Activated CD4-positive, alpha-beta T cell treated with anti-CD3 and anti-CD28 coated beads, Interleukin-2, amount 10 ng/mL, durations not matched to agents 7 days and 5 days (primary cell): ENCODE results near the gene TNFRSF18. TPM values are rescaled to one million over a fixed set of nuclear protein-coding genes. Genes with fewer than 3 reads are reported as not detected.

Experiments
- CTCF ChIA-PET: fragments of 350-600 bp; sonication (Branson Sonifier 250); formaldehyde crosslinking; loops from one replicate; lab custom pipeline; 2021; ENCODE audit warnings: antibody characterized with exemption; lab: Charles Lee
- POLR2A ChIA-PET: fragments of 350-600 bp; sonication (Branson Sonifier 250); formaldehyde crosslinking; loops from one replicate; lab custom pipeline; 2021; ENCODE audit warnings: antibody characterized with exemption; lab: Charles Lee
- DNase-seq: peaks from one replicate; pipeline ENCODE4 v3.0.0-alpha.2; 2020
- H3K27ac Mint-ChIP-seq: one replicate; pipeline ENCODE4 v1.8.0; 2021; ENCODE audit warnings: mild to moderate bottlenecking, moderate library complexity, mixed read lengths
- H3K27me3 Mint-ChIP-seq: one replicate; pipeline ENCODE4 v1.8.0; 2021; ENCODE audit warnings: mixed read lengths
- H3K36me3 Mint-ChIP-seq: one replicate; pipeline ENCODE4 v1.8.0; 2021; ENCODE audit warnings: low read depth, mixed read lengths
- H3K4me1 Mint-ChIP-seq: one replicate; pipeline ENCODE4 v1.8.0; 2021; ENCODE audit warnings: mixed read lengths
- H3K4me3 Mint-ChIP-seq: one replicate; pipeline ENCODE4 v1.8.0; 2021; ENCODE audit warnings: mild to moderate bottlenecking, moderate library complexity, mixed read lengths
- H3K9me3 Mint-ChIP-seq: one replicate; pipeline ENCODE4 v1.8.0; 2021; ENCODE audit warnings: mixed read lengths
- total RNA-seq, 2 experiments: library from RNA; stranded (reverse); gene quantifications; one replicate each; pipeline ENCODE4 v1.2.3, GENCODE V29; 2021

Gene TNFRSF18
- total RNA-seq, 2 experiments from 2014 or later, result 26.0 to 33.9 TPM

- POLR2A ChIA-PET, result no interaction called here
These were observed 15.6 kb upstream of the TNFRSF18 start for GRCh38 chr1:1221887-1222574.

DNA sequence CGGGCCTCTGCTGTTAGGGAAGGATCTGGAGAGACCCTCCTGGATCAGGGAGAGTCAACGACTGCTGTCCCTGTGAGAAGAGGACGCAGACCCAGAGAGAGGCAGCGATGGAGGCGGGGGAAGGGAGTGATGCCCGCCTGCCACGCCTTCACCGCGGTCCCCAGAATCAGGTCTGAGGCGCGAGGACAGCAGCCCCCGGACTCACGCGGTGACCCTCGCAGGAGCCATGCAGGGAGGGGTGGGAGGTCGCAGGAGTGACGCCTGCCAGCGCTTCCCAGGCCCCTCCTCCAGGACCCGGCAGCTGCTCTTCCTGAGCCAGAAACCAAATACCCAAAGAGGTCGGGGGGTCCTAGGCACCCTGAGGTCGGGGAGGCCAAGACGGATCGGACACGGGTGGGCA lies 13.8 kb upstream of the TNFRSF18 start:
- Mint-ChIP-seq H3K36me3 (peaks cover 52% of the 10 kb centered on the region), H3K27ac (no peak overlapping the region), H3K9me3 (no peaks in the 10 kb centered on the region), H3K4me1 (peaks cover 23% of the 10 kb centered on the region), H3K4me3 (no peak overlapping the region), H3K27me3 (no peaks in the 10 kb centered on the region)
- no peak for DNase-seq
- POLR2A ChIA-PET, result no interaction called here
- CTCF ChIA-PET, result no interaction called here

More at GRCh38 chr1:1221887-1222574, 15.6 kb upstream of the TNFRSF18 start:
- no peak for DNase-seq
- Mint-ChIP-seq H3K27ac (no peak overlapping the region), H3K4me3 (no peak overlapping the region), H3K36me3 (peaks cover 53% of the 10 kb centered on the region), H3K27me3 (no peaks in the 10 kb centered on the region), H3K4me1 (peaks cover 16% of the 10 kb centered on the region), H3K9me3 (no peaks in the 10 kb centered on the region)
- CTCF ChIA-PET, result no interaction called here

- H3K27ac Mint-ChIP-seq, result peak overlapping the region; percentile 68
- POLR2A ChIA-PET, result no interaction called here
- H3K9me3 Mint-ChIP-seq, result no peaks in the 10 kb centered on the region
- CTCF ChIA-PET, result interaction anchor here (1.0 to 1.5 kb wide), 2 partner anchors 9 kb away, joined by 3 read pairs; no protein-coding TSS in a partner anchor
- no peak overlapping the region for H3K4me3 Mint-ChIP-seq
- H3K4me1 Mint-ChIP-seq, result peaks cover 30% of the 10 kb centered on the region
- DNase-seq, result peak; percentile 37
- H3K27me3 Mint-ChIP-seq, result no peaks in the 10 kb centered on the region
- peaks cover 43% of the 10 kb centered on the region for H3K36me3 Mint-ChIP-seq
These were observed 12.9 kb upstream of the TNFRSF18 start for GRCh38 chr1:1219341-1219740.

DNA sequence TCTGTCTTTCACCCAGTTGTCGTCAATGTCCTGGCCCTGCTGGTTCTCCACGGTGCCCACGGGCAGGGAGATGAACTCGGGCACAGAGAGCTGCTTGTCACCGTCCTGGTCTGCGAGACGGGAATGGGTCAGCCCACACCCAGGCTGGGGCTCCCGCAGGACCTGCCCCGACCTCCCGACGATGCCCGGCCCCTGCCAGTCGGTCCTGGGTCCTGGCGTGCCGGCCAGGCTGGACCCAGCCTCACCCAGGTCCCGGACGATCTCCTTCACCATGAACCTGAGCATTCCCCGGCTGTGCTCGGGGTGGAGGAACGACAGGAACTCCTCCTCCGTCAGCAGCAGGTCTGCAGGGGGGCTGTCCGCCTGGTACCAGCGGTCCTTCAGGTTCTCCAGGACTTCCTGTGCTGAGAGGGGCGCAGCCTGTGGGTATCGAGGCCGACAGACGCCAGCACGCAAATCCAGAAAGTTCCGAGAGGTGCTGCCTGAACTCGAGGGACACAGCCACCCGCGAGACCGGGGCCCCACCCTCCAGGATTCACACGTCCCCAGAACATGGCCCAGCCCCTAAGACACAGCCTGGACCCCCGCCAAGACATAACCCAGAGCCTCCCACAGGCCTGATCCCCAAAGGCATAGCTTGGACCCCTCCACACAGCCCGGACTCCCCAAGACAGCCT lies 12.3 kb upstream of the TNFRSF18 start:
- POLR2A ChIA-PET, result no interaction called here
- CTCF ChIA-PET, result interaction anchor here (1.0 to 1.5 kb wide), 6 partner anchors 8 to 32 kb away, joined by 3 to 6 read pairs (median 3); no protein-coding TSS in a partner anchor
- DNase-seq, result no peak
- peaks cover 35% of the 10 kb centered on the region for H3K4me1 Mint-ChIP-seq
- H3K36me3 Mint-ChIP-seq, result peaks cover 40% of the 10 kb centered on the region
- no peaks in the 10 kb centered on the region for H3K27me3 Mint-ChIP-seq
- no peak overlapping the region for H3K4me3 Mint-ChIP-seq
- H3K27ac Mint-ChIP-seq, result no peak overlapping the region
- H3K9me3 Mint-ChIP-seq, result no peaks in the 10 kb centered on the region

DNA sequence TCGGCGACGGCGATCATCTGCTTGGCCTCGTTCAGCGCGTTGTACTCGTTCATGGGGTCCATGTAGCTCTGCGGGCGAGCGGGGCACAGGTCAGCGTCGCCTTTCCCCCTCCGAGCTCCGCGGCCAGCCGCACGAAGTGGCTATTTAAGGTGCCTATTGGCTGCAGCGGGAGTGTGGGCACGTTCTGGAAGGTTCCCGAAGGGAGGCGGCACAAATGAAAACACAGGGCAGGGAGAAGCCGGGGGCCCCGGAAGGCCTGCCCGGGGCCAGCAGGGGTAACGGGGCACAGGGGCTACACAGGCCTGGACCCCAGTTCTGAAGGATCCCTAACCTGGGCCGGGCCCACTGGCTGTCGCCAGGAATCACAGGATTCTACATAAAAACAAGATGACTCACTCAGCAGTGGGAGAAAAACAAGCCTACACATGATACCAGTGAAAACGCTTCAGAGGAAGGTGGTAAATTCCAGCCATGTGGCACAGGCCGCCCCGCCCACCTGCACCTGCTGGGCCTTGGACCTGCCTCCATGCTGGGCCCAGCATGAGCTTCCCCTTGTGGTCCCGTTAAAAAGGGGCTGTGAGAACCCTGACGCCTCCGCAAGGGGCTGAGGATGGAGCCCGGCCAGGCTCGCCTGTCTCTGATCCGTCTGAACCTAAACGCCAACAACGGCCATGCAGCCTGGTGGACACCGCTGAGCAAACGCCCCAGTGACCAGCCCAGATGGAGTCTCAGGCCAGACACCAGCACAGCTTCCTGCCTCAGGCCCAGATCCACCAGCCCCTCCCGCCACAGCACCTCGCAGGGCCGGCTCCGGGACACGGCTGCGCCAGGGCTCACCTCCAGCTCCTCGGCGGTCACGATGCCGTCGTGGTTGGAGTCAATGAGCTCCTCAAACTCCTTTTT lies 11.5 kb upstream of the TNFRSF18 start:
- DNase-seq, result no peak
- H3K4me1 Mint-ChIP-seq, result peaks cover 35% of the 10 kb centered on the region
- ChIA-PET POLR2A (no interaction called here), CTCF (interaction anchor here (1.0 to 1.6 kb wide), 7 partner anchors 9 to 96 kb away, joined by 3 to 6 read pairs (median 3); no protein-coding TSS in a partner anchor)
- no peaks in the 10 kb centered on the region for H3K27me3 Mint-ChIP-seq
- no peak overlapping the region for H3K4me3 Mint-ChIP-seq
- H3K27ac Mint-ChIP-seq, result peak overlapping the region; percentile 31
- H3K36me3 Mint-ChIP-seq, result peaks cover 35% of the 10 kb centered on the region
- no peaks in the 10 kb centered on the region for H3K9me3 Mint-ChIP-seq

- H3K4me3 Mint-ChIP-seq, result peak overlapping the region; percentile 66
- peaks cover 30% of the 10 kb centered on the region for H3K36me3 Mint-ChIP-seq
- peak overlapping the region; percentile 89 for H3K27ac Mint-ChIP-seq
- ChIA-PET POLR2A (no interaction called here), CTCF (interaction anchor here (1.0 to 1.6 kb wide), 2 partner anchors 10 to 95 kb away, joined by 4 to 5 read pairs; no protein-coding TSS in a partner anchor)
- peaks cover 38% of the 10 kb centered on the region for H3K4me1 Mint-ChIP-seq
- H3K9me3 Mint-ChIP-seq, result no peaks in the 10 kb centered on the region
- H3K27me3 Mint-ChIP-seq, result no peaks in the 10 kb centered on the region
- DNase-seq, result peak; percentile 54
These were observed 10.6 kb upstream of the TNFRSF18 start for GRCh38 chr1:1216770-1217620.

DNA sequence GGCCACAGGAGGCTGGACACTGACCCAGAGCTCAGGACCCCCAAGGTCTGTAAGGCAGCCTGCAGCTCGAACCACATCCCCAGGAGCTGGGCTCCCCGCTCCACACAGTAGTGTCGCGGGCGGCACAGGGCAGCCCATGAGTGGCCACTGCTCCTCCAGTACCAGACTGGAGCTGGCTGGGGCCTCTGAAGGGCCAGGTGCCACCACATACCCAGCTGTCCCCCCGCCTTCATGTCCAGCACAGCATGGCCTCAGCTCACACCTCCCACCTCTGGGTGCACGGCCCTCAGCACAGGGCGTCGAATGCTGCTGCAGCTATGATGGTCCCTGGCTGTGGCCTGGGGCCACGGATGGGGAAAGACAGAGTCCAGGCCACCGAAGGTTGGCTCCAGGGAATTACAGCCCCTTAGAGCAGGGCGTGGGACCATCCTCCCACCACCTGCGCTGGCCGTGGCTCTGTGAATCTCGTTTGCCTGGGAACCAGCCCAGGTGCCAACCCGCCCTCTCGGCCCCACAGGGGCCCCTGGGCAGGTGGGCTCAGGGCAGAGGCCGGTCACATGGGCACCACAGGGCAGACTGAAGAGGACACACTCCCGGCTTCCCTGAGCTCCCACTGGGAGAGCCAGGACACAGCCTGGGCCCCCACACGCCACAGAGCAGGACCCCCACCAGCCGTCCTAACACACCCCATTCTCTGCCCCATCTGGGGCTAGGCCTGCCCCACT lies 9.7 kb upstream of the TNFRSF18 start:
- Mint-ChIP-seq H3K36me3 (peaks cover 26% of the 10 kb centered on the region), H3K27ac (peak overlapping the region; percentile 89), H3K27me3 (no peaks in the 10 kb centered on the region), H3K4me1 (peaks cover 40% of the 10 kb centered on the region), H3K9me3 (no peaks in the 10 kb centered on the region), H3K4me3 (peak overlapping the region; percentile 66)
- CTCF ChIA-PET, result interaction anchor here (0.9 to 1.4 kb wide), 3 partner anchors 11 to 979 kb away, joined by 3 to 6 read pairs (median 3); partner anchors contain the start of gene FAAP20
- POLR2A ChIA-PET, result no interaction called here
- DNase-seq, result no peak

- Mint-ChIP-seq H3K27ac (peak overlapping the region; percentile 76), H3K36me3 (peaks cover 18% of the 10 kb centered on the region), H3K4me3 (peak overlapping the region; percentile 34), H3K27me3 (no peaks in the 10 kb centered on the region), H3K4me1 (peaks cover 41% of the 10 kb centered on the region), H3K9me3 (no peaks in the 10 kb centered on the region)
- ChIA-PET CTCF (interaction anchor here (0.9 to 1.4 kb wide), 4 partner anchors 10 to 980 kb away, joined by 3 to 6 read pairs (median 3); partner anchors contain the start of gene FAAP20), POLR2A (no interaction called here)
- no peak for DNase-seq
These were observed 8.8 kb upstream of the TNFRSF18 start for GRCh38 chr1:1215080-1215676.

- CTCF ChIA-PET, result interaction anchor here (0.6 to 1.4 kb wide), 5 partner anchors 17 to 150 kb away, joined by 3 to 5 read pairs (median 3); no protein-coding TSS in a partner anchor
- DNase-seq, result no peak
- POLR2A ChIA-PET, result no interaction called here
- Mint-ChIP-seq H3K36me3 (peaks cover 14% of the 10 kb centered on the region), H3K27me3 (no peaks in the 10 kb centered on the region), H3K4me1 (peaks cover 39% of the 10 kb centered on the region), H3K27ac (peak within 1 kb of the TSS; percentile 74), H3K4me3 (peak within 1 kb of the TSS; percentile 48), H3K9me3 (no peaks in the 10 kb centered on the region)
These were observed 7.2 kb upstream of the TNFRSF18 start, which contains the start of gene TNFRSF4 for GRCh38 chr1:1213345-1214265. Gene TNFRSF4, minus strand, starts transcription at chr1:1214153. Its CDS starts 26 bp downstream, at chr1:1214127.

GRCh38 chr1:1212780-1213344 lies 6.5 kb upstream of the TNFRSF18 start:
- peak; percentile 45 for DNase-seq
- H3K4me3 Mint-ChIP-seq, result peak overlapping the region; percentile 19
- ChIA-PET POLR2A (no interaction called here), CTCF (interaction anchor here (1.0 to 1.4 kb wide), 3 partner anchors 78 to 149 kb away, joined by 3 to 5 read pairs (median 3); no protein-coding TSS in a partner anchor)
- no peak overlapping the region for H3K27ac Mint-ChIP-seq
- H3K4me1 Mint-ChIP-seq, result peaks cover 40% of the 10 kb centered on the region
- H3K9me3 Mint-ChIP-seq, result no peaks in the 10 kb centered on the region
- H3K27me3 Mint-ChIP-seq, result no peaks in the 10 kb centered on the region
- H3K36me3 Mint-ChIP-seq, result peaks cover 11% of the 10 kb centered on the region
